PC-3 (cell line): Measurements from ENCODE around the gene CST4.
"Not testable (repeated sequence)": the region's sequence is repeated elsewhere in the genome, so short reads cannot be mapped to it uniquely, and the experiment has no call there.

Experiments used
- EZH2 ChIP-seq: fragments of 300-600 bp; sonication (generic); IDR thresholded peaks from one replicate; pipeline ENCODE4 v1.6.1; 2017; ENCODE audit warnings: antibody characterized with exemption, mild to moderate bottlenecking, low read length; ENCODE audit not compliant: unreplicated experiment
- EZH2phosphoT487 ChIP-seq: fragments of 300-600 bp; sonication (generic); IDR thresholded peaks from 2 replicates; pipeline ENCODE4 v1.6.1; 2018; ENCODE audit warnings: mild to moderate bottlenecking, antibody characterized with exemption, low read length, borderline replicate concordance
- TF ChIP-seq, protein P1 (sequence below): fragments of 300-600 bp; sonication (generic); conservative IDR thresholded peaks from 2 replicates; pipeline ENCODE4 v1.5.1; 2017; ENCODE audit warnings: antibody characterized with exemption, low read depth, mild to moderate bottlenecking, low read length

- TF ChIP-seq, protein P1, sequence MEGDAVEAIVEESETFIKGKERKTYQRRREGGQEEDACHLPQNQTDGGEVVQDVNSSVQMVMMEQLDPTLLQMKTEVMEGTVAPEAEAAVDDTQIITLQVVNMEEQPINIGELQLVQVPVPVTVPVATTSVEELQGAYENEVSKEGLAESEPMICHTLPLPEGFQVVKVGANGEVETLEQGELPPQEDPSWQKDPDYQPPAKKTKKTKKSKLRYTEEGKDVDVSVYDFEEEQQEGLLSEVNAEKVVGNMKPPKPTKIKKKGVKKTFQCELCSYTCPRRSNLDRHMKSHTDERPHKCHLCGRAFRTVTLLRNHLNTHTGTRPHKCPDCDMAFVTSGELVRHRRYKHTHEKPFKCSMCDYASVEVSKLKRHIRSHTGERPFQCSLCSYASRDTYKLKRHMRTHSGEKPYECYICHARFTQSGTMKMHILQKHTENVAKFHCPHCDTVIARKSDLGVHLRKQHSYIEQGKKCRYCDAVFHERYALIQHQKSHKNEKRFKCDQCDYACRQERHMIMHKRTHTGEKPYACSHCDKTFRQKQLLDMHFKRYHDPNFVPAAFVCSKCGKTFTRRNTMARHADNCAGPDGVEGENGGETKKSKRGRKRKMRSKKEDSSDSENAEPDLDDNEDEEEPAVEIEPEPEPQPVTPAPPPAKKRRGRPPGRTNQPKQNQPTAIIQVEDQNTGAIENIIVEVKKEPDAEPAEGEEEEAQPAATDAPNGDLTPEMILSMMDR = not testable (repeated sequence)
- TF ChIP-seq EZH2, EZH2phosphoT487: not testable (repeated sequence)
Observed at GRCh38 chr20:23664046-23664445, 24.8 kb downstream of the CST4 start.
